ENCODE data around the gene SPNS2.

Gene SPNS2

DNA sequence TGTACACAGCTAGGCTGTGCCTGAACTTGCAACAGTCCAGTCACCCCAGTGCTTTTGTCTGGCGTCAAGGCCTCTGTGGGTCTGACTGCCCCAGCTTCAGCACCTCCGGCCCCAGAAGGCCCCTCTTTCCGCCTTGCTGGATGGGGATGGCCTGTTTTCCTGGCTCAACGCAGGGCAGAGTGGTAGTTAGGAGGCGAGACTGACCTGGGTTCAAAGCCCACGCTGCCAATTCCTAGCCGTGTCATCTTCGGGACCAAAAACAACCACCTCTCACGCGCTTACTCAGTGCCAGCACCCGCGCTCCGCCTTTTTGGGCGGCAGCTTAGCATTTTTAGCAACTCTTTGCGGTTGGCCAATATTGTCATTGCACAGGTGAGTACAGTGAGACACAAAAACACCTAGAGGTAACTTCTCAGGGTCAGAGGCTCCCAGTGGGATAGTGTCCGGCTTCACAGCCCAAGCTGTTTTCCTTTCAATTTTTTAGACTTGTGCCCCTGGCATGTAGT is 51.9 kb downstream of the SPNS2 start:
- no peak for DNase-seq

DNA sequence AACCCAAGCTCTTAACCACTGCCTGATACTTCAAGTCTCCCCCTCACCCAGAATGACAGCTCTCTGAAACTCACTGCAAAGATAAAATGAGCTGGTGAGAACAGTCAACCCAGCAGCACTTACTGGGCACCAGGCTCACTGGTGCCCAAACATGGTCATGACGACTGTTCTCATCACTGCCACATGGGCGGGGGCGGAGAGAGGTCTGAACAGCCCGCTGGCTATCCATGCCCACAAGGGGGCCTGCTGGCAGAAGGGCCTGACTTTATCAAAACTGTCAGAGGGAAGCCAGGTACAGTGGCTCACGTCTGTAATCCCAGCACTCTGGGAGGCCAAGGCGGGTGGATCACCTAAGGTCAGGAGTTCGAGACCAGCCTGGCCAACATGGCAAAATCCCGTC is 52.5 kb downstream of the SPNS2 start:
- DNase-seq: no peak

DNA sequence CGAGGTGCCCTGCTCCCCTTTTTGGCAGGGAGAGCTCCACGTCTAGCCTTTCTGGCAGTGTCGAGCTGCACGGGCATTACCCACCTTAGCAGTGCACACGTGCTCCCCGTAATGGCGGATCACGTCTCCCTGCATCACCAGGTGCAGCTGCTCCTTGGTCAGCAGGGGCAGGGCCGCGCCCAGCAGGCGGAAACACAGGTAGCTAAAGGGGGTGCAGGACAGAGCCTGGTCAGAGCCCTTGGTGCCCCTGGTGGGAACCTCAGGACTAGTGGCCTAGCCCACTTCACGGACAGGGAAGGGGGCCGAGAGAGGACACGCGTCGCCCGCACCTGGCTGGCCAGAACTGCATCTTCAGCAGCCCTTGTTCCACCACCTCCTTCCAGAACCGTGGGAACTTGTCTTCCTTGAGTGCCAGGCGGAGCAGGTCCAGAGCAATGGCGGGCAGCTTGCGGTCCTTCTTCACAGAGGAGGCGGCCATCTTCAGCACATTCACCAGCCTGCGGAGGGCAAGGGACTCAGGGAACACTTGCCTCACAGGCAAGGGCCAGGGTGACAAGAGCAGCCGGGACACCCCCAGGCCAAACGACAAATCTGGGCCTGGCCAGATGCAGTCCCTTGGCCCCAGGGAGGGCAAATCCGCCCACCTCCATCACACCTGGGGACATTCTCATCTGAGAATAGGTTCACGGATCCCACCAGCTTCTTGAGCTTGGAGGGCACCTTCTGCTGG is 53.3 kb downstream of the SPNS2 start:
- no peak for DNase-seq

DNA sequence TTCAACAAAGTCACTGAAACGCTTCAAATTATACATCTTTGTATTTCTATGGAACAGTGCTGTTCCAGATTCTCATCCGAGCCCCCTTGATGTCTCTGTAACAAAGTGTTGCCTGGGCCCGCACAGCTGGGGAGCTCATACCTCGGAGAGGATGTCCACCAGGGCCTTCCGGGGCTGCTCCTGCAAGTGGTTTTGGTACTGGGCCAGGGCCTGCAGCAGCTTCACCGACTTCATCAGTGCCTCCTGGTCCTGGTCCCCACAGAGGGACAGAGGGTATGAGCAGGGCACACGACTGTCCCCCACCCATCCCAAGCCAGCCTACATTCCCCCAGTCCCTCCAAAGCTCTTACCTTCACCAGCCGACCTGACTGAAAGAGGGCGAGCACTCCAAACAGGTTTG is 55.0 kb downstream of the SPNS2 start:
- DNase-seq: no peak

DNA sequence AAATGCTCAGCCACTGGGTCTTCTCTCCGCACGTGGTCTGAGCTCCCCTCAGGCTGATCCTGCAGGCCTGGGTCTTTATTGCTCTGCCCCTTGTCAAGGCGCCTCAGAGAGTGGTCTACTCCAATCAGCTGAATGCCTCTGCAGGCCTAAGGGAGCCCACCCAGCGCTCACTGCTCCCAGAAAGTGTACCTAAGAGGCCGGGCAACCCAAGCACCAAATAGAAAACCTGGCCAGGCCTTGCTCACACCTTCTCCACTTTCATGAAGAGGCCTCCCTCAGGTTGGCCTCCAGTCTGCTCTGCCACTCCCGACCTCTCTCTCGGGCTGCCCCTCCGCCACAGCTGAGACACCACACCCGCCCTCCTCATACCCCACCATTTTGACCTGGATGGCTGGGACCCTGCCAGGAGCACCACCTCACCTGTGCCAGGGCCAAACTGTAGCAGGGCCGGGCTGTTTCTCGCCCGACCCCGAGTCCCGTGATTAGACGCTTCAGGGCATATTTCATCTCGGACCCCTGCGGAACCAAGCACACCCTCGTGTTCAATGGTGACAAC is 55.8 kb downstream of the SPNS2 start:
- no peak for DNase-seq

DNA sequence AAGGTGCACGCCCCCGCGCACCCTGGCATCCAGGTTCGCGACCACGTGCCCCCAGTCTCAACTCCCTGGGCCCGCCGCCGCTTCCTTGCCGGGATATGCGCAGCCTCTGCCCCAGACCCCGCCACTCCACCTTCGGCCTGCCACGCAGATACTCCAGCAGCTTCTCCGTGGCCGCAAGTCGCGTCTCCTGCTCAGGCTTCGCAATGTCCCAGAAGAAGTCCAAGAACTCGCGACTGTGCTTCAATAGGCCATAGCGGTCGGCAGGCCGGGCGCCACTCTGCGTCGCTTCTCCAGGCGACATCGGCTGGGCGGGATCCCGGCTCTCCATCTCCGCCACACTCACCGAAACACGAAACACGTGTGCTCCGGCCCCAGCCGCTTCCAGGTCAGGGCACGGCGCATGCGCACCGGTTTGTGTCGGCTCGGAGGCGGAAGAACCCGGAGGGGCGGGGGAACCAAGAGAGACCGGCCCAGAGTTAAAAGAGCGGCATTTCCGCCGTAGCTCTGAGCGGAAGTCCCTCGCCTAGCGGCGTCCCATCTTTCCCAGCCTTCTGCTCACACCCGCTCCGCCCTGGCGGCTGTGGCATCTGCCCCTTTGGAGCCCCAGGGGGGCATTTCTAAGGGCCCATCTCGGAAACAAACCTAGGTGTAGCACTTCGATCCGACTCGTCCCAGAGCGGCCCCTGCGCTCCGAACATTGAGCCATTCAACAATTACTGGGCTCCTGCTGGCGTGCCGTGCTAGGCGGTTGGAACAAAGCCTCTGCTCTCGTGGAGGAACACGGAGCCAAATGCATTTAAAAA is 56.5 kb downstream of the SPNS2 start, which contains the start of gene MYBBP1A:
Gene MYBBP1A, minus strand, starts transcription at position 388 of the 803 bp plus-strand sequence. Its CDS starts 60 bp downstream, at position 328.
- DNase-seq: peak; percentile 89

DNA sequence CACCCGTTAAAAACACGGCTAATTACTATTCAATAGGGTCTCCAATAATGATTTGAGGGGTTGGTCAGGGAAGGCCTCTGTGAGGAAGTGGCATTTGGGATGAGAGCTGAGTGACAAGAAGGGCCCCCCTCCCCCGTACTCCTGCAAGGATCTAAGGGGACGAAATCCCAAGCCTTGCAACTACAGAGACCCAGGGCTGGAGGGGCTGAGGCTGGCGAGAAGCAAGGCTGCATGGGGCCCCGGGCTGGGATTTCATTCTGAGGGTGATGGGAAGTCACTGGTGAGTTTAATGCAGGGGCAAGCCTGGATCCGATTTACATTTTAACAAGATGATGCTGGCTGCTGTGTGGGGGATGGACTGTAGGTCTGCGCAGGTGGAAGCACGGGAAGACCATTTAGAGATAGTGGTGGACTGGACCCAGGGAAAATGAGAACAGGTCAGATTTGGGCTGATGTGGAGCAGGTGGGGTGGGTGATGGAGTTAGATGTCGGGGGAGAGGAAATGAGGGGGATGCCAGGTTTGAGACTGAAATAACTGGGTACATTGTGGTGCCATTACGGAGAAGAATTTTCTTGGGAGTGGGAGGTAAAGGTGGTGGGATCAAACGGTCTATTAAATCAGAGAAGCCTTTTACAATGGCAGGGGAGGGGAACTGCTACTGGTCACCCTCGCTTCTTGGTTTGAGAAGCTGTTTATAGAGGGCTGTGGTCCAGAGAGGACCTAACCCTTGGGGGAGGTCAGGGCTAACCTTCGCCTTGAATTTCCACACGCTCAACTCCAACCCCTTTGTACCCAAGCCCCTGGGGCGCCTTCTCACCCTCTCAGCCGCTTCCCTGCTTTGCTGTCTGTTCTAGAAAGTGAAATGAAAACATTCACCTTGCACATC is 57.4 kb downstream of the SPNS2 start:
- no peak for DNase-seq

DNA sequence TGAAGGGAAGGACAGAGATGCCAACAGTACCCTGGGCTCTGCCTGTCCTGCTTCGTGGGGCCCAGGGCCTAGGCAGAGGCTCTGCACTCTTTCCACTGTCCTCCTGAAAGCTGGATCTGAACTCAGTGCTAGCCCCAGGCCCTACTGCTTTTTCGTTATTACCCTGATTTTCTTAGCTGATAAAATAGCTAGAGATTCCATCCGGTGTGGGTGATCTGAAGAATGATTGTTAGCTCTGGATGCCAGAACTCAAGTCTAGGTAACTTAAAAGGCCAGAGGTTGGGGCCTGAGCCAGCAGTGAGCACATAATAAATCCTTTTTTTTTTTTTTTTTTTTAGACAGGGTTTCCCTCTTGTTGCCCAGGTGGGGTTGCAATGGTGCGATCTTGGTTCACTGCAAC is 58.3 kb downstream of the SPNS2 start:
- DNase-seq: no peak

DNA sequence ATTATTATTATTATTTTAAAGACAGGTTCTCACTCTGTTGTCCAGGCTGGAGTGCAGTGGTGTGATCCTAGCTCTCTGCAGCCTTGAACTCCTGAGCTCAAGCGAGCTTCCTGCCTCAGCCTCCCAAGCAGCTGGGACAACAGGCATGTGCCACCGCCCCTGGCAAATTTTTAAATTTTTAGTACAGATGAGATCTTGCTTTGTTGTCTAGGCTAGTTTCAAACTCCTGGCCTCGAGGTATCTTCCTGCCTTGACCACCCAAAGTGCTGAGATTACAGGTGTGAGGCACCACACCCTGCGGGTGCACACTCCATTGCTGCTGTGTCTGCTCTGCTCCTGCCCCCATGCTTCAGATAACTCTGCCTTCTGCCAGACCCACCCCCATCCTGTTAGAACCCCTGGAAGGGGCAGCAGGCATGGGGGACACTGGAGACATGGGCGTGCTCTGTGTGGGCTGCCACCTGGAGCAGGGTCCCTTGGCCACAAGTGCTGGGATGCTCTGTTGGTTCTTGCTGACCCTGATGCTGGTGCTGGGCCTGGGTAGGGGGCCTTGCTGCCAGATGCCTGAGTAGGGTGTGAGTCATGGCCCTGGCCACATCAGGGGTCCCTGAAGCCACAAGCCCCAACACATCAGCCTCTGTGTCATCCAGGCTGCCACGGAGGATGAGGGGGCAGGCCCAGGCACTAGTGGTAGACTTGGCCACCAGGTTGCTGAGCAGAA is 59.1 kb downstream of the SPNS2 start:
- DNase-seq: no peak

DNA sequence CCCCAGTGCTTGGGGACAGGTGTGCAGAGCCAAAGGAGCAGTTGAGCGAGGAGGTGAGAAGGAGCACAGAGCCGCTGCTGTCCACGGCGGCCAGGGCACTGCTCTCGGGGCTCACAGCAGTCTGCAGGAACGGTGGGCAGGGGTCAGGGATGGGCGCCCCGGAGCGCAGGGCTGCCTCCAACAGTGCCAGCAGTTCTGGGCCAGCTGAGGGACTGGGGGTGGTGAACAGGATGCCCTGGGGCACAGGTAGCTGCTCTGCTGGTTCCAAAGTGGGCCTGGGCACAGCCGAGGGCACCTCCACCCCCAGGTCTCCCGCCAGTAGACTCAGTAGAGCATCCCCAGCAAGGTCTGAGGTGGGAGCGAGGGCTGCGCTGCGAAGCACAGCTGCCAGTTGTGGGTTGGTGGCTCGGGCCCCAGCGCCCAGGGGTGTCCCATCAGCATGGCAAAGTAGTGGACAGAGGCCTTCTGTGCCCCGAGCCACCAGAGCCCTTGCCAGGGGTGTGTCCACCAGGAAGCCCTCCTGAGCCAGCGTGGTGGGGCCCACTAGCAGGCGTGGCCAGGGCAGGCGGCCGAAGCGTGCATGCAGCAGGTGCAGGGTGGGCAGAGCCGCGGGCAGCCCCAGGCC is 59.8 kb downstream of the SPNS2 start:
- no peak for DNase-seq

DNA sequence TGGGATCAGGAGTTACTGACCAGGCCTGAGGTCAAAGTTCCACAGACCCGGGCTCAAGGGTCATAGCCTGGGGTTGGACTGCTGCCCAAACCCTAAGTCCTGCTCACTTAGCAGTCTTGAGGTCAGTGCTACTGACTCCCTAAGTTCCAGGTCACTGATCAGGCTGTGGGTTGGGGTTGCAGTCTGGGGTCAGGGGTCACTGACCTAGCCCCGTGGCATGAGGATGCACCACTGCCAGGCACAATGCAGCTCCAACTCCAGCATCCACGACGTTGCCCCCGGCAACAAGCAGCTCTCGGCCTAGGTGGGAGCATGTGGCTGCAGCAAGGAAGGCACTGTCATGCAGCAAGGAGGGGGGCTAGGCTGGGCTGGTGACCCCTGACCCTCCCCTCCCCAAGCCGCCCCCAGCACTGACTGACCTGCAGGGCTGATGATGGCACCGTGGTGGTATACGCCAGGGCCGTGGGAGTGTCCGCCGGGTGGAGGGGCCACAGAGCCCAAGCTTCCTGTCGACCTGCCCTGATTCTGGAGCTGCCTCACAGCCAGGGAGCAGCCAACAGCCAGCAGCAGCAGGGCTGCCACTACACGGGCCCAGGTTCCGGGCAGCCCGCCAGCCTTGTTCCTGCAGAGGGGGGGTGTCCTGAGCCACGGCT is 60.6 kb downstream of the SPNS2 start:
- DNase-seq: no peak

DNA sequence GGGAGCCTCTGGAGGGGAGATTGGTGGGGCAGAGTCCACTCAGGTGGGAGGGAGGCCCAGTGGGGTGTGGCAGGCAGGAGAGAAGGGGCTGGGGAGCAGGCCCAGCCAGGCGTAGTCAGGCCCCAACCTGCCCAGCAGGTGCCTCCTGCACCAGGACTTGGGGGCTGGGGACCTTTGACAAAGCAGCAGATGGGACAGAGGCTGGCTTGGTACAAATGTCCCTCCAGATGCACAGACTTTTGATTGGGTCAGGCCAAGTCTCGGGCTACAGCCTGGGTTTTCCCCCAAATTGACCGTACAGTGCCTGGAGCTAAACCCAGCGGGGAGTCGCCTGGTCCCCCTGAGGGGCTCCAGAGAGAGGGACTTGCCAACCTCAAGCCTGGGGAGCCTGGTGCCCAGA is 61.3 kb downstream of the SPNS2 start:
- DNase-seq: no peak

DNA sequence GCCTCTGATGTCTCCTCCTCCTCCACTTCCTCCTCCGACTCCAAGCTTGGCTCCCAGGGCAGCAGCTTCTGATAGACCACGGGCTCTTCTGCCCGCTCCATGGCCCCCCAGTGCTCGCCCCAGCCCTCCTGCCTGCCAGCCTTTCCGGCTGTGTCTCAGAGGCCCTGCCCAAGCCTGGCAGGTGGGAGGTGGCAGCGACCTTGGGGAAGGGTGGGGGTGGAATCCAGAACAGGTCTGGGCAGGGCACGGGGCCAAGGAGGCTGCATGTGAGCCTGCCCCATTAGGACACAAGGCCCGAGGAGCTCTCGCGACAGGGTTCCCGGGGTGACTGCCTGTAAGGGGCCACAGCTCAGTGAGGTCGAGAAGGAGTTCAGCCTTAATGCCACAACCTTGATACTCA is 61.7 kb downstream of the SPNS2 start, which contains the start of gene GGT6:
Gene GGT6, minus strand, starts transcription at position 157 of the 400 bp plus-strand sequence. Its CDS starts 56 bp downstream, at position 101.
- DNase-seq: no peak

DNA sequence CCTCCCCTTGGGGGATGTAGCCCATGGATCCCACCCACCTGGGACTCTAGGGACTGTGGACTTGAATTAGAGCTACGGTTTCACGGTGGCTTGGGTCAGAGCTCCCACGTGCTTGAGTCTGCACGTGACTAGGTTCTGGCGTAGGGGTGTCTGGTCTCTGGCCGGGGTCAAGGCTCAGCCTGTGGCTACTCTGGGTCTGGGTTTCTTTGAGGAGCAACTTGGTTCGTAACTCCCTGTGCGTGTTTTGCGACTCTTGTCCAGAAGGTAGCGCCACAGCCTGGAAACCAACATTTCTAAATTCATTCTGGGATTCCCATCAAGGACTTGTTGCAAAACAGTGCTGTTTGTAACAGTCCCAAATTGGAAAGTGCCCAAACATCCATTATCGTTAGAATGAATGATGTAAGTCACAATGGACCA is 62.2 kb downstream of the SPNS2 start:
- no peak for DNase-seq

DNA sequence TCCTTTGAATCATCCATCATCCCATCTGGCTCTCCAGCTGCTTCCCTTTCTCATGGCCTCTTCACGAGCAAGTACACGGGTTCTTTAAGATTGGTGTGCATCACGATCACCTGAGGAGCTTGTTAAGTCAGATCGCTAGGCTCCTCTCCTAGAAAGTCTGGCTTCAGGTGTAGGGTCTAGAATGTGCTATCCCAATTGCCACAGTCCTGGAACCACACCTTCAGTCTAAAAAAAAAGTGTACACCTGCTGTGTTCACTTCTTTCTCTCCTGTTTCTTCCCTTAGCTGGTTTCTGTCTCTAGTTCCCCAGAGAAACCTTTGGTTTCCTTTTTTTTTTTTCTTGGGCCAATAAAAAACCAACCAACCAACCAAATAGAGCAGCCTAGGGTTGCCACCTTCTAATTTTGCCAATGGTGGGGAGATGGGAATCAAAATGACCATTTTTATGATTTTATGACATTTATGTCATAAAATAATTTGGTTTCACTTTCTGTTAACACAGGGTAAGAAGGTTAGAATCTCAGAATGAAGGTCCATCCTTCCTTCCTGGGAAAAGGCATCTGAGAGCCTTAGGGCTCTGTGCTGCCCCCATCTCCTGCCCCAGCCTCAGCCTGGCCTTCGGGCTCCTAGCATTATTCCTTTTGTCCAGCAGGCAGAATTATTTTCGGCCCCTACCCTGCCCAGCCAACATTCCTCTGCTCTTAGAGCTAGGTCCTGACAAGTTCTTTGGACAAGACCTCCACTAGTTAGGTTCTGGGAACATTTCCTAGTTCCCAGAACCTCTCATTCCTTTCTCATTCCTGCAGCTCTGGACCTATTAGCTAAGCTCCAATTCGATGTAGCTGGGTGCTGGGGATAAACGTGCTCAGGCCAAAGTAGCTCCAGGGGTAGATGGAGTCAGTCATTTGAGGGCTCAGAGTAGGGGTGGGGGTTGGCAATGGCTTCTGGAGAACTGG is 63.6 kb downstream of the SPNS2 start:
- DNase-seq: no peak

DNA sequence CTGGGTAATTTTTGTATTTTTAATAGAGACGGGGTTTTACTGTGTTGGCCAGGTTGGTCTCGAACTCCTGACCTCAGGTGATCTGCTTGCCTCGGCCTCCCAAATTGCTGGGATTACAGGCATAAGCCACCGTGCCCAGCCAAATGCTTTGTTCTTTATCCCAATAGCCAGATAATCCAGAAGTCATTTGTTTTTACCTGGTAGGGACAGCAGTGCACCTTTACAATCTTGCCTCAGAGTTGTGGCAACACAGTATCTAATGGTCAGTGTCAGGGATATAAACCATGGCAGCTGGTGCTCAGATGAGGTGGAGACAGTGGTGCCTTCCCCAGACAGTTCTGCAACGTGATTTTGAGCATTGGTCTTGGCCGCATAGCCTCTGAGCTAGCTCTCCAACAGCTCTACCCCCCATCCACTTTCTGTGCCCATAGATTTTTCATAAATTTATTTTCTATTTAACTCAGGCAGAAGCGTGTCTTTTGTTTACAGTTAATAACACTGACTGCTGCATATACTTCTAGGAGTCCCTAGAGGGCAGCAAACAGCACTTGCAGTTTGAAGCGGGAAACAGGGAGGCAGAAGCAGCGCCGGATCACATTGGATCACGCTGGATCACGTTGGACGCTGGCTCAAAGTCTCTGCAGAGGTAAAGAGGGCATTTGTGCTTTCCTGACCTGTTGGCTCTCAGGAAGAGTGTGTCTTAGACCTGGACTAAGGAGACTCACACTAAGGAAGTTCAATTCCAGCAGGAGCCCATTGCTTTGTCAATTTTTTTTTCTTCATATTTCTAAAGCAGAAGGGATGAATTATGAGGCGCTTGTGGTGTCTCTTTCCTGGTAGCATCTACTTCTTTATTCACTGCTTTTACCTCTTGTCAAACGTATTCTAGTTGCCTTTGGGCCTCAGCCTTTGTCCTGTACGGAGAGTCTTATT is 66.8 kb downstream of the SPNS2 start:
- DNase-seq: no peak

DNA sequence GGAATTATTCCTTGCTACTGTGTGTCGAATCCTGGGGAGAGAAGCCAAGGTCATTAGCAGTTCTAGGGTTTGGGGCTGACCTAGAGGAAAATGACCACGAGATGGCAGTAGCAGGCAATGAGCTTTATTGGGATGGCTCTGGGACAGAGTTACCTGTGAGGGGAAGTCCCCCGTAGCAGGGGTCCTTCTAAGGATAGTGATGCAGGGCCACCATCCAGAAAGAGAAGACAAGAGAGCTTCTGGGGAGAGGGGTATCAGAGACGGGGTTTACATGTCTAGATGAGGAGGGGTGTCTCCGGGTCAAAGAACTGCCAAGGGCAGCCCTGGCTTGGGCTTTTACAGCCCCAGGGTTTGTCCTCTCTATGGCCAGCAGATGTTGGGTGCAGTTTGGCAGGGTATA is 68.1 kb downstream of the SPNS2 start:
- peak; percentile 69 for DNase-seq

DNA sequence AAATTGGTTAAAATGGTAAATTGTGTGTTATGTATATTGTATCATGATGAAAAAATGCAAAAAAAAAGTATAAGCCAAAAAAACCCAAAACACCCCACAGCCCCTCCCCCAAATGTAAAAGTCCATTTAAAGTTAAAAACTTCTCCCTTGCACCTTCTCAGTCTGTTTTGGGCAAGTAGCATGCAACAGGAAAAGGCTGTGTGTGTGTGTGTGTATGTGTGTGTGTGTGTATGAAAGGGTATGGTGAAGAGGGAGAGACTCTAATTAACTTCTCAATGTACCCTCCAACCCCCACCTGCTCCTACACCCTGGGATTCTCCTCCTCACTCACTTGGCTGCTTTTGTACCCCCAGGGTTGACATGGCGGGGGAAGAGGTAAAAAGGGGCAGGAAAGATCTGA is 70.9 kb downstream of the SPNS2 start:
- DNase-seq: no peak
